Measurements from ENCODE around the gene RAX2.
"Not testable (repeated sequence)": the region's sequence is repeated elsewhere in the genome, so short reads cannot be mapped to it uniquely, and the experiment has no call there.

RAX2 gene

DNA sequence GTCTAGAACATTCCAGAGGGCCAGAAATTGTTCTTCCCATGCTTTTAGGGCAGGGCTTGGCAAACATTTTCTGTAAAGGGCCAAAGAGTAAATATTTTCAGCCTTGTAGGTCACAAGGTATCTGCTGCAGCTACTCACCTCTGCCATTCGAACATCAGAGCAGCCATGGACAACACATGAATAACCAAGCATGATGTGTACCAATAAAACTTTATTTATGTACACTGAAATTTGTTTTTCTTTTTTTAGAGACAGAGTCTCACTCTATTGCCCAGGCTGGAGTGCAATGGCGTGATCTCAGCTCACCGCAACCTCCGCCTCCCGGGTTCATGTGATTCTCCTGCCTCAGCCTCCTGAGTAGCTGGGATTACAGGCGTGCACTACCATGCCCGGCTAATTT lies 14.3 kb downstream of the RAX2 start:
- DNase-seq, result not testable (repeated sequence)

- no peak for DNase-seq
These were observed 18.2 kb downstream of the RAX2 start for GRCh38 chr19:3753631-3754410.

DNA sequence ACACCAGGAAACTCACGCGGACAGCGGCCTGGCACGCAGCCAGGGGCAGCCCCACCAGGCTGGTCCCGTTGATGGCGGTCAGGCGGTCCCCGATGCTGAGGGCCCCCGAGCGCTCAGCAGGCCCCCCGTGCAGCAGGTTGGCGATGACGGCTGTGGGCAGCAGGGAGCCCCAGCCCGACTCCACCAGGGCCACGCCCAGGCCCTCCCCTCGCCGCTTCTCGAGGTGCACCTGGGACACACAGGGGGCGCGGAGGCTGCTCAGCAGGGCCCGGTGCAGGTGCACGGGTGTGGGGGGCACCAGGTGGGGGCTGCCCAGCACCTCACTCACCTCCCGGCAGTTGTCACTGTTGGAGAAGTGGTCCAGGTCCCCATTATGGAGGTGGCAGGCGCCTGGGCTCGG lies 19.5 kb downstream of the RAX2 start:
- no peak for DNase-seq

- no peak for DNase-seq
These were observed 20.8 kb downstream of the RAX2 start for GRCh38 chr19:3751236-3751635.

- DNase-seq, result no peak
These were observed 21.8 kb downstream of the RAX2 start for GRCh38 chr19:3750211-3750610.

DNA sequence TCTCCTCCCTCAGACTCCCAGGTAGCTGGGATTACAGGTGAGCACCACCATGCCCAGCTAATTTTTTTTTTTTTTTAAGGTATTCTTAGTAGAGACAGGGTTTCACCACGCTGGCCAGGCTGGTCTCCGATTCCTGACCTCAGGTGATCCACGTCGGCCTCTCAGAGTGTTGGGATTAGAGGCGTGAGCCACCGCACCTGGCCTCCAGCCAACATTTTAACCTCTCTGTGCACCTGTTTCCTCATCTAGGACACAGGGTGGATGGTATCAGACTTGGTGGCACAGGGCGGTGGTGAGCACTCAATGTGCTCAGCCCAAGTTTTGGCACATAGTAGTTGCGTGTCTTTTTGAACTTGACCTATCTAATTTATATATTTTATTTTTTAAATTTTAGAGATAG lies 23.1 kb downstream of the RAX2 start:
- DNase-seq, result no peak

- DNase-seq, result no peak
These were observed 25.5 kb downstream of the RAX2 start for GRCh38 chr19:3746371-3747056.

DNA sequence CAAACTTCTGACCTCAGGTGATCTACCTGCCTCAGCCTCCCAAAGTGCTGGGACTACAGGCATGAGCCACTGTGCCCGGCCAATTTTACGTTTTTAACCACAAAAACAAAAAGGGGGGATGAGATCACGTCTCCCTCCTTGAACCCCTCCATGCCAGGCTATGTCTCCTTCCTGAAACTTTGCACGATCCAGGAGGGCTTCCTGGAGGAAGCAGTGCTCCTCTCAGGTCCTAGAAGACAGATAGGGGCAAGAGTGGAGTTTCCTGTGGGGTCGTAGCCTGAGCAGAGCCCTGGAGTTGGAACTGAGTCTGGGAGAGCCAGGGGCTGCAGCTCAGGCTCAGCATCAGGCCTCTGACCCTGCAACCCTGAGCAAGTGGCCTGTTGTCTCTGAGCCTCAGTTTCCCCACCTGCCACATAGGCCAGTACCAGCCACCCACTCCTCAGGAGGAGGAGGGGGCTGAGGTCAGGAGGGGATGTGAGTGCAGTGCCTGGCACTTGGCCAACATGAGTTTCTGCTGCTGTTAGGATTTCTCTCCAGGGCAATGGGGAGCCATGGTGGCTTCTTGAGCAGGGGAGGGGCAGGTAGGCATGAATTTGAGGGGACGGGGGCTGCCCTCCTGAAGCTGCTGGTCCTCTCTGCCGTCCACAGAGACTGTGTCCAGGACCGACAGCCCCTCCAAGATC lies 26.5 kb downstream of the RAX2 start:
- DNase-seq, result no peak

GRCh38 chr19:3743486-3743885 lies 28.5 kb downstream of the RAX2 start:
- DNase-seq, result no peak

GRCh38 chr19:3740431-3740830 lies 31.6 kb downstream of the RAX2 start:
- DNase-seq, result no peak

DNA sequence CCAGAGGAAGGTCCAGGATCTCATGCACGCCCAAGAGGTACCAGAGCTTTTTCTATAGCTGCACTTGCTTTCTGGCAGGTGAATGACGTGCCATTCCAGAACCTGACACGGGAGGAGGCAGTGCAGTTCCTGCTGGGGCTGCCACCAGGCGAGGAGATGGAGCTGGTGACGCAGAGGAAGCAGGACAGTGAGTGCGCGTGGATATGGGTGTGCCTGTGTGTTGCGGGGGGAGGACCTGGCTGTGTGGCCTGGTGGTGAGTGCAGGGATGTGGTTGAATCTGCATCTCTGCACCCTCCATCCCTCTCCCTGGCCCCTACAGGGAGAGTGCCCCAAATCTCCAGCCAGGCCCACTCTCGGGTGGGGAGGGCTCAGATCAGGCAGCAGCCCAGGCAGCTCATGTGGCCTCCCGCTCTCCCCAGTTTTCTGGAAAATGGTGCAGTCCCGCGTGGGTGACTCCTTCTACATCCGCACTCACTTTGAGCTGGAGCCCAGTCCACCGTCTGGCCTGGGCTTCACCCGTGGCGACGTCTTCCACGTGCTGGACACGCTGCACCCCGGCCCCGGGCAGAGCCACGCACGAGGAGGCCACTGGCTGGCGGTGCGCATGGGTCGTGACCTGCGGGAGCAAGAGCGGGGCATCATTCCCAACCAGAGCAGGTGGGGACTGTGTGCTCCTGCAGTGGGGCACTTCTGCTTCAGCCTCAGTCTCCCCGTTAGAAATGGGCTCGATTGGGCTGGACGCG lies 33.4 kb downstream of the RAX2 start:
- no peak for DNase-seq

GRCh38 chr19:3737487-3738205 lies 34.4 kb downstream of the RAX2 start:
- DNase-seq, result no peak

DNA sequence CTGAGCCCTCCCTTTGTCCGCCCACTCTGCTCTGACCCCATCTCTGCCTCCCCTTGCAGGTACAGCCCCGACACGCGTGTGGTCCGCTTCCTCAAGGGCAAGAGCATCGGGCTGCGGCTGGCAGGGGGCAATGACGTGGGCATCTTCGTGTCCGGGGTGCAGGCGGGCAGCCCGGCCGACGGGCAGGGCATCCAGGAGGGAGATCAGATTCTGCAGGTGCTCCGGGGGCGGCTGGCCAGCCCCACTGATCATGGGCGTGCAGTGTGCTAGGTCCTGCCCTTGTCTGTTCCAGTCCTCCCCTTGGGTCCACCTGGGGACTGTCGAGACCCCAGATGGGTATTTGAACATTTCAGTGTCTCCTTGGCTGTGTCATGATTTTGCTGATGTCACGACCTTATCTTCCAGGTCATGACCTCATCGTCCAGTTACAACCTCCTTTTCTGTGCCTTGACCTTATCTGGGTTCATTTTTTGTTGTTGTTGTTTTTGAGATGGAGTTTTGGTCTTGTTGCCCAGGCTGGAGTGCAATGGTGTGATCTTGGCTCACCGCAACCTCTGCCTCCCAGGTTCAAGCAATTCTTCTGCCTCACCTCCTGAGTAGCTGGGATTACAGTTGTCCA lies 35.8 kb downstream of the RAX2 start:
- no peak for DNase-seq

DNA sequence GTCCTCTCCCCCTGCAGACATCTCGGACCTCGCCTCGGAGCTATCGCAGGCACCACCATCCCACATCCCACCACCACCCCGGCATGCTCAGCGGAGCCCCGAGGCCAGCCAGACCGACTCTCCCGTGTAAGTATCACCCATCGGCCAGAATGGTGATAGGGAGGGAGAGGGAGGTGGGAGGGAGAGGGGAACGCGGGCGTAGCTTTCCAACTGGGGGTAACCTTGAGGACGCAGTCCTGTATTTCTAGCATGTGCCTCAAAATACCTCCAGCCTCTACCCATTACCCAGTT lies 37.8 kb downstream of the RAX2 start:
- DNase-seq, result no peak

DNA sequence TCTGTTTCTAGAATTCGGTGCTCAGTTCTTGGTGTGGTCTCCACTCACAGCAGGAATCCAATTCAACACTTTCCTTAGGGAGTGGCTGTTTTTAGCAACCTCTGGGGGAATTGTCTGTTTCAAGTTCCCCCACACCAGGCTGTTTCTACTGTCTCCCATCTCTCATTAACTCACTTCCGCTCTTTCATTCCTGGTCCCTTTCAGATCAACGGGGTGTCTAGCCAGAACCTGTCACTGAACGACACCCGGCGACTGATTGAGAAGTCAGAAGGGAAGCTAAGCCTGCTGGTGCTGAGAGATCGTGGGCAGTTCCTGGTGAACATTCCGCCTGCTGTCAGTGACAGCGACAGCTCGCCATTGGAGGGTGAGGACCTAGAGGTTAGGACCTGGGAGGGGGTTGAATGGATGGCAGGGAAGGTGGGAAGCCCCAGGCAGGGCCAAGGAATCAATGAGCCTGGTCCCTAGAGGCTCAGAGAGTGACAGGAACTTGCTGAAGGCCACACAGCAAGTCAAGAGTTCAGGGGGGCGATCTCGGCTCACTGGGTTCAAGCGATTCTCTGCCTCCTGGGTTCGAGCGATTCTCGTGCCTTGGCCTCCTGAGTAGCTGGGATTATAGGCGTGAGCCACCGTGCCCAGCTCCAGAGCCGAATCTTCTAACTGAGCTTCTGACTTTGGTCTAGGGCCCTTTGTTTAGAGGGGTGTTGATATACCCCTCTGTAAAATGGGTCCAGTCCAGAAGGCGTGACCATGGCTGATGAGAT lies 38.3 kb downstream of the RAX2 start:
- no peak for DNase-seq

DNA sequence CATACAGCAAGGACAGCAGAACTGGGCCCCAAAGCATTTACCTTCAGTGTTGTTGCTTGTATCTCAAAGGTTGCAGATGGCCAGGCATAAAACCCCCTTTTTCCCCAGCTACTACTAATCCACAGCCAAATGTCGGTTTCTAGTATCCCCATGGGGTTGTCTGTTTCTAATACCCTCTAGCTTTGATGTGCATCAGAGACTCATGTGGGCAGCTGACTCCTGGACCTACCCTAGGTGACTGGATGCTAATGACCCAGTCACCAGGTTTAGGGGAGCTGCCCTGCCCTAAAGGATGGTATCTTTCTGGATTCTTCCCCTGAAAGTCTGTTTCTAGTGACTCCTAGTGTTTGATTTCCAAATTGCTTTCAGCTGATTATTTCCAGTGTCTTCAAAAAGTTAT lies 39.9 kb downstream of the RAX2 start:
- DNase-seq, result no peak

- DNase-seq, result no peak
These were observed 41.5 kb downstream of the RAX2 start for GRCh38 chr19:3730457-3730958.

DNA sequence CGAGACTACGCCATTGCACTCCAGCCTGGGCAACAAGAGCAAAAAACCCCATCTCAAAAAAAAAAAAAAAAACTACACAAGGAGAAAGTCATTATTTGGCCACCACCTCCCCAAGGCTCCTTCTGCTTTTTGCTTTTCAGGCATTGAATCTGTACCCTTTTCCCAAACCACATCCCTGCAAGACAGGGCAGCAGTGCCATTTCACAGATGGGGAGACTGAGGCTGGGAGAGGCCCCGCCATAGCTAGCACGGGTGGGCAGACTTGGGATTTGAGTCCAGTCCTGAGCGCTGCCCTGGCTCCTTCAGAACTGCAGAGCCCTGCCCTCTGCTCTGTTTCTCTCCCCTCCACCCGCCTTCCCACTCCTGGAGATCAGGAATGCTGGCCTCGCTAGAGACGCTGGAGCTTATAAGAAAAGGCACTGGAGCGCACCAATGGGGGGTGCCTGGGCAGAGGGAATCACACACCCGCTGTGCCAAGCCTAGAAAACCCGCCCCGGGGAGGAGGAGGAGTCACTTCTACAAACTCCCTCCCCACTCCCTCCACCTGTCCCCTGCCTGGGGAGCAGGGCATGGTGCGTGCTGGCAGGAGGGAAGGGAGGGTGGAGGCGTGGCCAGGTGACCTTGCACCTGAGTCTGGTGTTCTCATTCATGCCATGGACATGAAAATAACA lies 46.3 kb downstream of the RAX2 start:
- DNase-seq, result no peak

DNA sequence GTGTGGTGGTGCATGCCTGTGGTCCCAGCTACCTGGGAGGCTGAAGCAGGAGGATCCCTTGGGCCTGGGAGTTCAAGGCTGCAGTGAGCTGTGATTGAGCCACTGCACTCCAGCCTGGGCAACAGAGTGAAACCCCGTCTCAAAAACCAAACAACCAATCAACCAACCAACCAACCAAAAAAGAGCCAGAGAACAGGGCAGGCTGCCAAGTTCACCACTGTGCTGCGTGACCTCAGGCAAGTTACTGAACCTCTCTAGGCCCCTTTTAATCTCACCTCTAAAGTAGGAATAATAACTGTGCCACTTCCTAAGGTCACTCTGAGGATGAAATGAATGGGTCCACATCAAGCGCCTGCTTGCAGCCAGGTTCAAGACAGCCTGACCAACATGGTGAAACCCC lies 46.9 kb downstream of the RAX2 start:
- no peak for DNase-seq

DNA sequence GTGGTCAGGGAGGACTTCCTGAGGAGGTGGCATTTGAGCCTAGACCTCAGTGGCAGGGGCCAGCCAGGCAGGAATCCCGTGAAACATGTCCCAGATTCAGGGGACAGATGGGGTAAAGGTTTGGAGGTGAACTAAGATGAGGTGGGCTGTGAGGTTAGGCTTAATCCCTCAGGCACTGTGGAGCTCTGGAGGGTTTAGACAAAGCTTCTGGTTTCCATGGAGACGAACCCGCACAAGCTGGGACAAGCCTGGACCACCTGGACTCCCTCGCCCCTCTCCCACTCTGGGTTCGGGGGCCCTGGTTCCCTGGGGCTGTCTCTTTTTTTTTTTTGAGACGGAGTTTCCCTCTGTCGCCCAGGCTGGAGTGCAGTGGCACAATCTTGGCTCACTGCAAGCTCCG lies 48.1 kb downstream of the RAX2 start:
- no peak for DNase-seq

DNA sequence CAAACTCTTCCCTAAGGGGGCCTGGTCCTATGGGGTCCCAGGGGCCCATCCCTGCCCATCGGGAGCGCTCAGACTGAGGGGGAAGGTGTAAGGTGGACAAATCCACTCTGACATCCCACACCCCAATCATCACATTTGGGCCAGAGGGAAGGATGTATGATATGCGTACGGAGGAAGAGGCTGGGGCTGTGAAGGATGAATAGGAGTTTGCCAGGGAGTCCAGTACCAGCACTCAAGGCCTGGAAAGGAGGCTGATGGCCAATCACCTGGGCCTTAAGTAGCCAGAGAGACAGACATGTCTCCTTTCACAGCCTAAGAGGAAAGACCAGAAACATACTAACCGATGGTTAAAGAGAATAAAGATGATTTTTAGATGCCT lies 48.9 kb downstream of the RAX2 start:
- no peak for DNase-seq

All from activated T-cell treated with anti-CD3 and anti-CD28 coated beads, Interleukin-2, amount 50 U/mL, for 48 hours (primary cell).